B cell (primary cell): ENCODE data around the gene IFRD1. TPM values are rescaled to one million over a fixed set of nuclear protein-coding genes. Genes with fewer than 3 reads are reported as not detected.

ENCODE experiments used
- ATAC-seq: fragments of 200-7000 bp; cut with Tn5 transposase; one replicate; pipeline ENCODE4 v1.10.0; 2021; ENCODE audit warnings: low read depth, mild to moderate bottlenecking, moderate number of reproducible peaks, moderate library complexity
- CTCF ChIA-PET: fragments of 350-600 bp; sonication (Branson Sonifier 250); formaldehyde crosslinking; loops from one replicate; lab custom pipeline; 2021; ENCODE audit warnings: antibody characterized with exemption, inconsistent platforms; lab: Charles Lee
- POLR2A ChIA-PET: fragments of 350-600 bp; sonication (Branson Sonifier 250); formaldehyde crosslinking; loops from one replicate; lab custom pipeline; 2021; ENCODE audit warnings: antibody characterized with exemption; lab: Charles Lee
- DNase-seq: peaks from one replicate; pipeline ENCODE4 v3.0.0; 2013
- H2AFZ ChIP-seq: 2 replicates; pipeline ENCODE4 v1.6.1; 2012; ENCODE audit warnings: mild to moderate bottlenecking, low read depth, low read length; ENCODE audit not compliant: insufficient read depth, poor library complexity, severe bottlenecking
- H3K27ac ChIP-seq, 2 donors: 1 replicate in 1 of 2; 2 replicates in 1 of 2; pipeline ENCODE4 v1.5.1; 2012 to 2013; ENCODE audit warnings: low read length in 2 of 2, mild to moderate bottlenecking in 2 of 2, moderate library complexity in 1 of 2
- H3K27me3 ChIP-seq, 4 experiments: fragments of 200-600 bp in 1 of 4; sonication (generic) in 1 of 4; replicated peaks in 1 of 4; 1 replicate in 2 of 4; 2 replicates in 2 of 4; pipeline versions ENCODE4 v1.6.1 to v1.7.0; 2013 to 2016; ENCODE audit warnings: low read length in 3 of 4, mild to moderate bottlenecking in 2 of 4, mixed read lengths in 1 of 4, moderate library complexity in 1 of 4; ENCODE audit not compliant: insufficient read depth in 4 of 4, control insufficient read depth in 3 of 4; ENCODE audit errors: control extremely low read depth in 1 of 4
- H3K36me3 ChIP-seq, 2 experiments: replicated peaks in 1 of 2; 1 replicate in 1 of 2; 2 replicates in 1 of 2; pipeline versions ENCODE4 v1.6.1 to v1.7.1; 2013; ENCODE audit warnings: low read length in 1 of 2; ENCODE audit not compliant: insufficient read depth in 2 of 2, control insufficient read depth in 1 of 2; ENCODE audit errors: control extremely low read depth in 1 of 2, extremely low read depth in 1 of 2
- H3K4me1 ChIP-seq, 2 donors: fragments of 200-600 bp in 1 of 2; sonication (generic) in 1 of 2; 1 replicate in 1 of 2; 2 replicates in 1 of 2; pipeline versions ENCODE4 v1.5.1 to v1.6.1; 2013 to 2017; ENCODE audit warnings: low read length in 2 of 2; ENCODE audit not compliant: control insufficient read depth in 2 of 2, insufficient read depth in 2 of 2
- H3K4me2 ChIP-seq: replicated peaks from 2 replicates; pipeline ENCODE3; 2012; ENCODE audit warnings: mild to moderate bottlenecking, low read depth, low read length; ENCODE audit not compliant: poor library complexity, severe bottlenecking
- H3K4me3 ChIP-seq, 5 experiments: fragments of 200-600 bp in 1 of 5; sonication (generic) in 1 of 5; 1 replicate in 3 of 5; 2 replicates in 2 of 5; pipeline versions ENCODE4 v1.5.1 to v1.7.0; 2011 to 2016; ENCODE audit warnings: low read length in 4 of 5, mild to moderate bottlenecking in 4 of 5, low read depth in 2 of 5, control low read depth in 1 of 5, moderate library complexity in 1 of 5; ENCODE audit not compliant: insufficient read depth in 1 of 5; ENCODE audit errors: control extremely low read depth in 1 of 5, extremely low read depth in 1 of 5
- H3K79me2 ChIP-seq: fragments of 200-600 bp; sonication (generic); one replicate; pipeline ENCODE4 v1.6.0; 2016; ENCODE audit warnings: low read length; ENCODE audit not compliant: control insufficient read depth, insufficient read depth
- H3K9ac ChIP-seq: fragments of 200-600 bp; sonication (generic); 2 replicates; pipeline ENCODE4 v1.6.1; 2017; ENCODE audit warnings: mild to moderate bottlenecking, low read length, moderate library complexity
- H3K9me3 ChIP-seq, 3 donors: one replicate each; pipeline versions ENCODE4 v1.6.1 to v1.7.1; 2013; ENCODE audit warnings: low read length in 2 of 3; ENCODE audit not compliant: control insufficient read depth in 2 of 3, insufficient read depth in 1 of 3; ENCODE audit errors: control extremely low read depth in 1 of 3
- H4K20me1 ChIP-seq: 2 replicates; pipeline ENCODE4 v1.6.0; 2012; ENCODE audit warnings: mild to moderate bottlenecking, low read length; ENCODE audit not compliant: insufficient read depth, control insufficient read depth, poor library complexity, severe bottlenecking
- H3K27ac Mint-ChIP-seq: one replicate; pipeline ENCODE4 v1.8.0; 2021; ENCODE audit warnings: mixed read lengths
- H3K27me3 Mint-ChIP-seq: one replicate; pipeline ENCODE4 v1.8.0; 2021; ENCODE audit warnings: mixed read lengths
- H3K4me1 Mint-ChIP-seq: one replicate; pipeline ENCODE4 v1.8.0; 2021; ENCODE audit warnings: mixed read lengths
- H3K4me3 Mint-ChIP-seq: one replicate; pipeline ENCODE4 v1.8.0; 2021; ENCODE audit warnings: mixed read lengths
- H3K9me3 Mint-ChIP-seq: one replicate; pipeline ENCODE4 v1.8.0; 2022; ENCODE audit warnings: mixed read lengths; ENCODE audit not compliant: insufficient read depth
- CTCF ChIP-seq: fragments of 200-600 bp; IDR thresholded peaks from one replicate; pipeline ENCODE4 v1.8.0; 2022; ENCODE audit warnings: antibody characterized with exemption, mild to moderate bottlenecking
- EZH2 ChIP-seq: IDR thresholded peaks from 2 replicates; pipeline ENCODE4 v1.6.1; 2012; ENCODE audit warnings: borderline replicate concordance, low read depth, mild to moderate bottlenecking, moderate library complexity, low read length; ENCODE audit not compliant: insufficient read depth, poor library complexity, severe bottlenecking
- WGBS: methylation state at CpG from one replicate; pipeline ENCODE4 v1.1.5; 2013; ENCODE audit warnings: missing lambda C conversion rate; ENCODE audit not compliant: insufficient coverage; 5-methylcytosine and 5-hydroxymethylcytosine counted together
- intact Hi-C: fragments of 100-400 bp; cut with micrococcal nuclease; formaldehyde crosslinking; loops from one replicate; pipeline ENCODE4 v1.10.0; 2022
- polyA plus RNA-seq: library from polyadenylated mRNA; depleted of rRNA; stranded (reverse); fragments of >200 nt; gene quantifications from 2 replicates; pipeline ENCODE4 v1.2.3, GENCODE V29; 2012
- total RNA-seq, 2 donors: library from RNA; stranded (reverse); fragments of 120-200 nt in 1 of 2; gene quantifications; 1 replicate in 1 of 2; 2 replicates in 1 of 2; pipeline versions ENCODE4 v1.2.3 to v1.2.4, GENCODE V29; 2013 to 2022

The IFRD1 gene
- total and polyA plus RNA-seq, 2 donors (not counting 1 experiment from before 2014, with no cell fraction given) = 54.1 to 106 TPM

GRCh38 chr7:112500619-112501018, 50.4 kb downstream of the IFRD1 start:
- H3K27me3 Mint-ChIP-seq = peaks cover 22% of the 10 kb centered on the region
- no peak overlapping the region for H3K4me3 ChIP-seq
- no peaks in the 10 kb centered on the region for H4K20me1 ChIP-seq
- ATAC-seq (no peak), DNase-seq (no peak)
- no peak overlapping the region for H3K27ac Mint-ChIP-seq
- H3K9me3 Mint-ChIP-seq = no peaks in the 10 kb centered on the region
- H3K27ac ChIP-seq = no peak overlapping the region
- CTCF ChIA-PET = interaction anchor here (0.7 to 1.4 kb wide), 2 partner anchors 748 to 759 kb away, joined by 3 to 4 read pairs; no protein-coding TSS in a partner anchor
- H3K4me1 Mint-ChIP-seq = peaks cover 3% of the 10 kb centered on the region
- no peak overlapping the region for H3K9ac ChIP-seq
- TF ChIP-seq EZH2 (no peak), CTCF (no peak)
- H3K27me3 ChIP-seq = peaks cover 0 to 5% (median 0%) of the 10 kb centered on the region in 4 experiments
- no peaks in the 10 kb centered on the region for H3K79me2 ChIP-seq
- H3K4me3 Mint-ChIP-seq = no peak overlapping the region
- no peaks in the 10 kb centered on the region for H3K9me3 ChIP-seq
- POLR2A ChIA-PET = no interaction called here
- intact Hi-C loops = no loop called here
- no peaks in the 10 kb centered on the region for H3K36me3 ChIP-seq
- H2AFZ ChIP-seq = no peak overlapping the region
- H3K4me2 ChIP-seq = no peak overlapping the region
- WGBS = no CpG with 5 or more reads among the region's 3 CpGs
- H3K4me1 ChIP-seq = no peaks in the 10 kb centered on the region

- Mint-ChIP-seq H3K4me3 (no peak overlapping the region), H3K27ac (no peak overlapping the region), H3K4me1 (peaks cover 3% of the 10 kb centered on the region), H3K27me3 (peaks cover 20% of the 10 kb centered on the region), H3K9me3 (no peaks in the 10 kb centered on the region)
- peaks cover 0 to 5% (median 0%) of the 10 kb centered on the region in 4 experiments for H3K27me3 ChIP-seq
- 83% methylated on average over 7 of the region's 7 CpGs for WGBS
- POLR2A ChIA-PET = no interaction called here
- no peaks in the 10 kb centered on the region for H3K79me2 ChIP-seq
- DNase-seq = no peak
- no peaks in the 10 kb centered on the region for H3K4me1 ChIP-seq
- no peaks in the 10 kb centered on the region for H3K9me3 ChIP-seq
- ATAC-seq = no peak
- no peak overlapping the region for H3K9ac ChIP-seq
- intact Hi-C loops = no loop called here
- no peaks in the 10 kb centered on the region for H3K36me3 ChIP-seq
- no peaks in the 10 kb centered on the region for H4K20me1 ChIP-seq
- CTCF ChIA-PET = no interaction called here
- no peak overlapping the region for H3K27ac ChIP-seq
- no peak overlapping the region for H3K4me2 ChIP-seq
- H2AFZ ChIP-seq = no peak overlapping the region
- no peak for TF ChIP-seq CTCF
- no peak for TF ChIP-seq EZH2
- H3K4me3 ChIP-seq = no peak overlapping the region
These were observed 51.7 kb downstream of the IFRD1 start for GRCh38 chr7:112501801-112502503.
